Bone marrow (tissue), 2 donors: ENCODE results near the gene CHL1.
"Not testable (repeated sequence)": the region's sequence is repeated elsewhere in the genome, so short reads cannot be mapped to it uniquely, and the experiment has no call there.

Source experiments
- DNase-seq, 2 donors: peaks; one replicate each; lab custom pipeline; 2025; lab: John Stamatoyannopoulos, UW

Gene CHL1

GRCh38 chr3:332701-333100, 136.1 kb downstream of the CHL1 start:
- no peak for DNase-seq

- no peak for DNase-seq
Observed at GRCh38 chr3:335240-335639, 138.7 kb downstream of the CHL1 start.

DNA sequence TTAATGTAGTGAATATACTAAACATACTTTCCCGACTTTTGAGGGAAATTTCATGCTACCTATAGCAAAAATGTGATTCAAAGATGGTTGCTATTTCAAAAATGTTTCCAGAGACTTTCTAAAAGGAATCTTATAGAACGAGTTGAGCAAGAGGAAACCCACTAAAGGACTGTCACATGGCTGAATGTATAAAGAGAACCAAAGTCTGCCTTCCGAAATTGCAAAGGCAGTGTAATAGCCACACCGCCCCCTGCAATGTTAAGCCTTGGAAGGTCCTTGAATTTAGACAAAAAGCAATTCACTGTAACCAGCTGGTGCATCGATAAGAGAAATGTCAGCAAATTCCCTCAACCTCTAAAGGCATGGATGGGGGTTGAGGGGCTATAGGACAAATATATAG, 142.8 kb downstream of the CHL1 start:
- no peak for DNase-seq

DNA sequence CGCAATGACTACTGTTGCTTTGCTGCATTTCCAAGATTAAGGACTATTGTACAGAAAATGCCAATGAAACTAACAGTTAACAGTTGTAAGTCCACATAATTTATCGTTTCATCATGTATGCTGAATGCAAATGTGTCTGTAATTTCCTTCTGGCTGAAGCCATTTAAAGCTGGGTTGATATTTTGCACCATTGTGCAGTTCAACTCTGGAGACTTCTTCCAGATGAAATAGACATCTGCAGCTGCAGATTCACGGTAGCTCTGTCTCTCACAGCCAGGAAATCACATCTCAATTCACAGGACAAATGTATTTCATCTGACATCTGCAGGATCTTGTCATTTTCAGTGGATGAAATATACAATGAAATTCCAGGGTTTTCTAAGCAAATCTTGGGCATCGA, 145.4 kb downstream of the CHL1 start:
- no peak for DNase-seq

DNA sequence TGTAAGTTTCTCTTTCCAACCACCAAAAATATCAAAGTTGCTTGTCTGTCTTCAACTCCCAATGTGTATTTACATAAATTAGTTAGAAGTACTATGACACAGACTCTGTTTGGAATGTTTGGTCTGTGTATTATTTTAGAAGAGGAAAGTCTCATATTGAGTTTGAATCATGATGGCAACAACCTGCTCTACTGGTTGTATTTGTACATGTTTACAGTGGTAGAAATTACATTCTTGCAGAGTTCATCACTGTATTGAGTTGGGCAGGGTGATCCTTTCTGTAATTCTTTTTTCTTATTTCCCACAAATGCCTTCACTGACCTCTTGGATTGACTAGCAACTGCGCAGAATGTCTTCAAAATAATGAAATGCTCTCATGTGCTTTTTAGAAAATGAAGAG, 149.6 kb downstream of the CHL1 start:
- no peak for DNase-seq

DNA sequence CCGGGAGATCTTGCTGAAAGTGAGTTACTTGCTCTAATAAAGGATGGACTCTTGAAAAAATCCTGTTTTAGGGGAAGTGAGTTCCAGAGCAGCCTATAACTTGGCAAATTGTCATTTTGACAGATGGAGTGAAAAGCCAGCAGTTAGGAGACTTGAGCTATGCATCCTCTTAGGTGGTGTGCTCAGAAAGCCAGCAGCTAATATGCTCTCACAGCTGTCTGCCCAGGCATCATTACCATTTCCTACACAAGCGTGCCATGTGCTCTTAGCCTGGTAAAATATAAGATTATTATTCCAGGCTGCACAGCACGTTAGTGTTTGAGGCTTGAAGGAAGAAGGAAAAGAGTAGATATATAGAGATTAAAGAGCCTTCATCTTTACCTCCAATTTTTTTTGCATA, 151.0 kb downstream of the CHL1 start:
- DNase-seq = no peak

DNA sequence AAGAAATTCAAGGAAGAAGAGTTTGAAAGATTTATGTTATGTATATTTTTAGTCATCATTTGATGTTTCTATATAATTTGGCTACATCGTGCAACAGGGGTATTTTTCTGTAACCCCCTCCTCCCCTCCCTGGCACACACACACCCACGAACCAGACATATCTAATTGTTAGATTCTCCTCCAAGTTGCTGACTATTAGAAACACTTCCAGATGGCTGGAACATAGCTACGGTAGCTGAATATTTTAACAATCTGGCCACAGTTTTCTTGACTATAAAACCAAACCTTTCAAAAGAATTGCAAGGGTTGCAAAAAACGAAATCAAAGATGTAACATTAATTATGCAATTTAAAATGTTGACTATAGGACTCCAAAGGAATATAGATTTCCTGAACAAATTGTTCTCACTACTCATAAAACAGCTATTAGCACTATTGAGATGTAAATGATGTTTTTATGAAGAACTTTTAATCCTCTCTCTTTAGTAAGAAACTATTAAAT, 154.4 kb downstream of the CHL1 start:
- no peak for DNase-seq

- no peak for DNase-seq
Observed at GRCh38 chr3:352599-352998, 156.0 kb downstream of the CHL1 start.

DNA sequence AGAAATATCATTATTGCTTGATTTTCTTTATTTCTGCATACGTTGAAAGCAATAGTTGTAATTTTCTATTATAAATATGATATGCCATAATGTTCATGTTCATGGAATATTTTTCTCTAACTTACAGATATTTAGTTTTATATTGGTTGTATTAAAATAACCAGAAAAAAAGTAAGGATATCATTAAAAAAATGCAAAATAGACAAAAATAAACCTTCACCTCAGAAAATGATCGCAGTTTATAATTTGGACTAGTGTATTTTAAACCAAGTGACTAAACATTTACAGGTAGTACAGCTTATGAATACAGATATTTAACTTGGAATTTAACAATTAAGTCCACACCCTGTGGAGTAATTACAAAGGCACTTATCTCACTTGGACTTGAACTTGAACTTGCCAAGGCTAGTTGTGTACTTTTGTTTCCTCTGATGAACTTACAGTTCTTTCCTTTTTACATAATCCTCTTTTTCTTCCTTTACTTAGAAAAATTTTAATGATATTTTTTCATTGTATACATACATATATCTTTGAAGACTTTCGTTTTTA, 156.7 kb downstream of the CHL1 start:
- no peak for DNase-seq

DNA sequence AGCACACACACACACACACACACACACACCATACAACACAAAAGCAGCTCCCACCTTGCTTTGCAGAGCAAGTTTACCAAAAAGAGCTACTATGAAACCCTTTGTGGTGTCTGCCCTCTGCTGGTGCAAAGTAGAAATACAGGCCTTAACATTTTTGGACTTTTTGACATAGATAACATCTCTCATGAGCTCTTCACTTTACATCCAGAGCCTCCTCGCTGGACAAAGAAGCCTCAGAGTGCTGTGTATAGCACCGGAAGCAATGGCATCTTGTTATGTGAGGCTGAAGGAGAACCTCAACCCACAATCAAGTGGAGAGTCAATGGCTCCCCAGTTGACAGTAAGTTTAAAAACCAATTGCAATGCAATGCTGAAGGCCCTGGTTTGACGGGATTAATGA, 157.9 kb downstream of the CHL1 start:
- DNase-seq = no peak

DNA sequence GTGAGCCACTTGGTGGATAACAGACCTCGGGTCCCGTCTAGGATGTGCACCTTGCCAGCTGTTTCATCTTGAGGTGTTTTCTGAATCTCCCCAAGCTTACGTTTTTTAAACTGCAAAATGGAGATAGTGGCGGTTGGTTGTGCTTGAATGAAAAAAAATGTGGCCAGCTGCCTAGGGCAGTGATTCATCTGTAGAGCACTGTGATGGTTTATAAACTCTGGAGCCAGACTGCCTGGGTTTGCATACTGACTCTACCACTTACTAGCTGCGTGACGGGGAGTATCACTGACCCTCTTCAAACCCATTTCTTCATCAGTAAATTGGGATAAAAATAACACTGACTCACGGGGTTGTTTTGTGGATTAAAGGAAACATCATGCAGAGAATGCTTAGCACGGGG, 159.1 kb downstream of the CHL1 start:
- DNase-seq = no peak

DNA sequence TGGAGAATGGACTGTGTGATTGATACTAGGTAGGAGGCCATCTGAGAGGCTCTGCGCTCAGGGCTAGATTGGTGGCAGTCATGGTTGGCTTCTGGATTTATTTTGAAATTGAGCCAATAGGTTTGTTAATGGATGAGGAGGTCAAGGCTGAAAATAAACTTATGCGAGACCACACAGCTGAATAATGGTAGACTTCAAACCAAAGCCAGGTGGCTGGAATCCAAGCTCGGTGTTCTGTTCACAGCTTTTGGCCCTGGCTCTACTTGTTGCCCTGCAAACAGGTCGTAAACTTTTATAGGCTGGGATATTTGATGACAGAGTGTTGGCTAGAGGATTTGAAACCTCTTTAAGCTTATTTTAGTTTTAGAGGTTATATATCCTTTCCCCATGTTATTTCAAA, 160.4 kb downstream of the CHL1 start:
- DNase-seq = no peak

GRCh38 chr3:359672-360071, 163.1 kb downstream of the CHL1 start:
- DNase-seq = no peak

DNA sequence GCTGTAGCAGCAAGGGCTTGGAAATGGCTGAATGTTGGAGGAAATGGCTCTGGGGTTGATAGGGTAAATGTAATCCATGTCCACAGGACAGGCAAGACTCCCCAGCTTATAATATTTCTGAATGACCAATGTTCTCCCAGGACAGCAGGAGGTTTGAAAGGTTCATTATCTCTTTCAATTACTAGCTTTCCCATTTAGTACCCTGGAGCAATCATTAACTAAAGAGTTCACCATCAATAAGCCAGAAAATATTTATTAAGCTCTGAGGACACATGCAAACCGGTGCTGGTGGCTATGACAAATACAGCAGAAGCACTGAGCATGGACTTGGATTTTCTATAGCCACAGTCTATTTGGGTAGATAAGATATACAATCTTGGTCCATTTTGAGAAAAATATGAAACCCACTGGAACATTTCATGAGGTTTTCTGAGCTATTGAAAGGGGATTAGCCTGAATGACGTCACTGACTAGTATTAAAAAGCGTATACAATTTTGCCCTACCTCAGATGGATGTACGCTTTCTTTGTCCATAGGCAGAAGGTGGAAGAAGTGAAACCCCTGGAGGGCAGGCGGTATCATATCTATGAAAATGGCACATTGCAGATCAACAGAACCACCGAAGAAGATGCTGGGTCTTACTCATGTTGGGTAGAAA, 166.2 kb downstream of the CHL1 start:
- no peak for DNase-seq

DNA sequence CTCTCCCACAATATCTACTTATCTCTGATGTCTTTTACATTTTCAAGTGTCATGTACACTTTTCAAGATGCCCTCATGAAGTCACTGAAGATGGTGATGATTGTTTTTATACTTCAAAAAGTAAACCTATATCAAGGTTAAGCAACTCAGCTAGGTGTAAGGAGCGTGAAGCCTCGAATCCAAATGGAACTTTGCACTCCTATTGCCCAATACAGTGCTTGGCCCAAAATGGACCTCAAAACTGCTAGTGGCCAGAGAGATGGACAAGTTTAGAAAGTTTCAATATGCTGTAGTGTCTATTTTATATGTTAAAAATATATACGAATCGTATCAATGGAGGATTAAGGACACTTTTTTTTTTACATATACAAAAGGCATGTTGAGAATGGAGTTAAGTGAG, 167.7 kb downstream of the CHL1 start:
- no peak for DNase-seq

DNA sequence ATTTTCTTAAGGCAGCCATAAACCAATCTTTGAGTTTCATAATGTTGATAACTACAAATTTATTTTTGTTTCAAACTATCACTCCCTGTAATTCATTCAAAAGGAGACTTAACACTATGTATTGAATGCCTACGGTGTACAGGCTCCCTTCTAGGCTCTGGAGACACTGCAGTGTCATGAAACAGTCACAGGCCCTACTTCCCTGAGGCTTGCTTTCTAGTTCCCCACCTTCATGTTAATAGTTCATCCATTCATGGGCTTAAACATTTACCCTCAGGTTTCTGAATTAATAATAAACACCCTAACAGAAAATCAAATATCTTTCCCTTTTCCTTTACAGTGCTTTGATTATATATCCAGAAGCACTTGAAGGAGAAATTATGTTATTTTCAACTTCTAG, 168.7 kb downstream of the CHL1 start:
- DNase-seq = no peak

DNA sequence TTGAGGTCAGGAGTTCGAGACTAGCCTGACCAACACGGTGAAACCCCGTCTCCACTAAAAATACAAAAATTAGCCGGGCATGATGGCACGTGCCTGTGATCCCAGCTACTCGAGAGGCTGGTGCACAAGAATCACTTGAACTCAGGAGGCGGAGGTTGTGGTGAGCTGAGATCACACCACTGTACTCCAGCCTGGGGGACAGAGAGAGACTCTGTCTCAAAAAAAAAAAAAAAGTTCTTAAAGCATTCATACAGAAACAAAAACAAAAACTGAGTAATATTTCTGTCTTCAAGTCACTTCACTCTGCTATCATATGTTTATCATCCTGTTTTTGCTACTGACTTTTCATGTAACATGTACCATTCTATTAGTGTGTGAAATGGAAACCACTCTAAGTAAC, 169.7 kb downstream of the CHL1 start:
- DNase-seq = not testable (repeated sequence)

GRCh38 chr3:373193-373779, 176.7 kb downstream of the CHL1 start:
- DNase-seq = no peak

GRCh38 chr3:374459-374858, 177.9 kb downstream of the CHL1 start:
- no peak for DNase-seq

GRCh38 chr3:377158-377561, 180.6 kb downstream of the CHL1 start:
- DNase-seq = no peak

DNA sequence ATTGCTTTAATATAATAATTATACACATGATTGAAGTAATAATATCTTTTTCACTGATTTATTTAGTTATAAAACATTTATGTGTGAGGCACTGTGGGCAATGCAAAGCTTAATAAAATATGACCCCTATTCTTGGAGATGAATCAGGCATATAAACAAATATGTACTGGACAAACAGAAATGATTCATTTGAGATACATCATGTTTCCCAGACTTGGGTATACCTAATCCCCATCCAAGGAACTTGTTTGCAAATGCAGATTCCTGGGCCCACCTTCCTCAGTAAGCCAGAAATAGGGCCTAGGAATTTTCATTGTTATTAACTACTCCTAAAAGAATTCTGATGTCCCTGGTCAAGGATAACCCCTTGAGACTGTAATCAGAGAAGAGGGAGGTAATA, 184.2 kb downstream of the CHL1 start:
- DNase-seq = no peak

DNA sequence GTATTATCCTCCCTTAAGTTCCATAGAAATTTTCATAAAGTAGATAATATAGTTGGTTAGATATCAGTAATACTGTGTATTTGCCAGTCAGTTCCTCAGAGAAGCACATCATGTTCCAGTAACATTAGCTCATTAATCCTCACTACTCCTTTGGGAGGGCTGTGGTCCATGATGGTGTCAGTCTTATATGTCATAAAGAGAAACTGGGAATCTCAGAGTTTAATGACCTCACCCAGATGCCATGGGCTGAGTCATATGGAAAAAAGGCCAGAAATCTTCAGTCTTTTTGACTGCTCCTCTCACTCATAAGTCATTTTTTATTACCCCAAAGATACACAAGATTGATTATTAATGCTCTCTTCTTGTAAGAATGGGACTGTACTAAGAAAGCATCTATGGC, 188.6 kb downstream of the CHL1 start:
- DNase-seq = no peak

DNA sequence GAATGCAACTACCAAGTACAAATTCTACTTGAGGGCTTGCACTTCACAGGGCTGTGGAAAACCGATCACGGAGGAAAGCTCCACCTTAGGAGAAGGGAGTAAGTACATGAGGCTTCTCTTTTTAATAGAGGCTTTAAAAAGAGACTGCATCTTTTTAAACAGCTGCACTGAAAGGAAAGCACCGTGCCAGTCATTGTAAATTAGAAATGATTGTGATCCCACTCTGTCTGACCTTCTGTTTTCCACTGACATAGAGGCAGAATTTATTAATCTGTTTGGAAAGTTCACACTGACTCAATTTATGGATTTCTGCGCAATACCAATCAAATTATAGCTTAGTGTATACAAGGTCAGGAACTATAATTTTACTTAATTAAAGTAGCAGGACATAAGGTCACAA, 198.2 kb downstream of the CHL1 start:
- DNase-seq = no peak

- no peak for DNase-seq
Observed at GRCh38 chr3:396293-396692, 199.7 kb downstream of the CHL1 start.
